Heart right ventricle (tissue), 16 donors: ENCODE measurements around the gene CD68. TPM values are rescaled to one million over a fixed set of nuclear protein-coding genes. Genes with fewer than 3 reads are reported as not detected.

ENCODE experiments used
- ATAC-seq, 8 donors: fragments of 200-7000 bp; cut with Tn5 transposase; one replicate each; pipeline ENCODE4 v1.9.1; 2020; ENCODE audit warnings: mild to moderate bottlenecking in 8 of 8, moderate library complexity in 8 of 8, moderate number of reproducible peaks in 1 of 8
- DNase-seq, 2 donors: peaks; one replicate each; pipeline ENCODE4 v3.0.0-alpha.2; 2020
- H3K27ac ChIP-seq, 10 donors: fragments of 200-600 bp; sonication (generic) in 2 of 10; one replicate each; pipeline versions ENCODE4 v1.5.0 to v1.8.0; 2020 to 2022; ENCODE audit warnings: mild to moderate bottlenecking in 3 of 10
- H3K27me3 ChIP-seq, 7 donors: fragments of 200-600 bp; one replicate each; pipeline ENCODE4 v1.8.0; 2021 to 2022; ENCODE audit warnings: mild to moderate bottlenecking in 2 of 7
- H3K36me3 ChIP-seq, 9 donors: fragments of 200-600 bp; sonication (generic) in 1 of 9; one replicate each; pipeline versions ENCODE4 v1.5.0 to v1.8.0; 2020 to 2022; ENCODE audit warnings: mild to moderate bottlenecking in 2 of 9
- H3K4me1 ChIP-seq, 9 donors: fragments of 200-600 bp; sonication (generic) in 1 of 9; one replicate each; pipeline versions ENCODE4 v1.5.0 to v1.8.0; 2020 to 2022; ENCODE audit warnings: mild to moderate bottlenecking in 4 of 9
- H3K4me3 ChIP-seq, 10 donors: fragments of 200-600 bp; sonication (generic) in 2 of 10; one replicate each; pipeline versions ENCODE4 v1.5.0 to v1.8.0; 2020 to 2022; ENCODE audit warnings: mild to moderate bottlenecking in 7 of 10, moderate library complexity in 2 of 10
- H3K9me3 ChIP-seq, 11 donors: fragments of 200-600 bp in 10 of 11; sonication (generic) in 2 of 11; one replicate each; pipeline versions ENCODE4 v1.5.0 to v1.8.0; 2013 to 2022; ENCODE audit warnings: mild to moderate bottlenecking in 2 of 11, control low read depth in 1 of 11, moderate library complexity in 1 of 11
- CTCF ChIP-seq, 9 donors: fragments of 200-600 bp; sonication (generic) in 2 of 9; IDR thresholded peaks; one replicate each; pipeline versions ENCODE4 v1.5.0 to v1.8.0; 2021 to 2022; ENCODE audit warnings: antibody characterized with exemption in 9 of 9, mild to moderate bottlenecking in 5 of 9, moderate library complexity in 1 of 9
- WGBS, 2 donors: extraction: QIAGEN DNeasy Blood & Tissue Kit; methylation state at CpG; one replicate each; pipeline ENCODE4 v1.1.7; 2013; ENCODE audit warnings: inconsistent platforms in 1 of 2; 5-methylcytosine and 5-hydroxymethylcytosine counted together
- intact Hi-C, 10 donors: fragments of 100-400 bp; cut with DNase I; formaldehyde crosslinking; loops; one replicate each; pipeline versions ENCODE4 v1.11.1 to v1.14.2; 2022
- polyA plus RNA-seq, 2 donors: library from polyadenylated mRNA; stranded (reverse); fragments of 200-250 nt; gene quantifications; one replicate each; pipeline ENCODE4 v1.2.3, GENCODE V29; 2013
- total RNA-seq, 10 donors: library from RNA; stranded (reverse); fragmentation: NEBNext Ultra II Directional in 3 of 10; extraction: Animal tissue kit (Norgen Biotek cat#: 25700) in 3 of 10; gene quantifications; one replicate each; pipeline versions ENCODE4 v1.2.1 to v1.2.4, GENCODE V29; 2021 to 2023
- donor health status: Arrhythmogenic right ventricular cardiomyopathy.
- donor health status: ischemic (EF 13 %, LVEDD 7.1; RV severe dilation, severe dysfunction).
- donor health status: healthy with polysubstance abuse.
- donor health status: DM: no; HTN: yes; CAD: no.
- donor health status: DM: no; HTN: no; CAD: no.
- donor health status: ischemic (EF 25% LVEDD 6.9; RV normal size, moderate dysfunction).
- donor health status: ischemic (EF 25% LVEDD 5.7; RV mildly dilated, moderate dysfunction).
- donor health status: healthy.
- donor health status: DM: yes; HTN: yes; CAD: no.
- donor health status: Ischemic cardiomyopathy.
- donor health status: ischemic (EF 35%, LVEDD 5.7; RV mildly dilated, moderate dysfunction).
- donor health status: nonischemic (EF 11% LVEDD 7.7; RV severe dilation, severe dysfunction).
- donor health status: DM: yes; HTN: yes; CAD: no.
- donor health status: PGD.
- donor health status: ischemic (EF 29% LVEDD 5.4; RV normal size, mild dysfunction).
- donor health status: nonischemic (EF 23%, LVEDD 6.1; RV moderate dilation, normal function).

Gene CD68
- total and polyA plus RNA-seq, 12 donors = 4.7 to 128 (median 16.1) TPM

GRCh38 chr17:7572338-7572587, 7.2 kb upstream of the CD68 start:
- TF ChIP-seq CTCF (IDR thresholded peaks at IDR 0.05) = no peak
- WGBS, 2 donors = 0 to 1% methylated on average over 11 of the region's 11 CpGs
- H3K9me3 ChIP-seq = no peaks in the 10 kb centered on the region
- intact Hi-C loops = loop anchor here in 2 of 10 donors (2.0 to 10.0 kb wide), 3 partner anchors 115 to 317 kb away; partner anchors contain the start of genes CTDNEP1 (in 1 of the 2), EIF5A (in 1 of the 2), ELP5 (in 1 of the 2) and TP53 (in 1 of the 2)
- peak overlapping the region; percentile 1 to 99 (median 88) for H3K27ac ChIP-seq
- no peaks in the 10 kb centered on the region for H3K27me3 ChIP-seq
- ATAC-seq (no peak), DNase-seq (peak in 1 of 2 donors; percentile 99)
- H3K4me1 ChIP-seq = peaks cover 14 to 49% (median 33%) of the 10 kb centered on the region in 9 donors
- H3K36me3 ChIP-seq = peaks cover 9 to 74% (median 52%) of the 10 kb centered on the region in 9 donors
- peak overlapping the region; percentile 12 to 100 (median 90) for H3K4me3 ChIP-seq

- intact Hi-C loops = loop anchor here in 2 of 10 donors (2.0 to 10.0 kb wide), 3 partner anchors 114 to 318 kb away; partner anchors contain the start of genes CTDNEP1 (in 1 of the 2), EIF5A (in 1 of the 2), ELP5 (in 1 of the 2) and TP53 (in 1 of the 2)
- Histone ChIP-seq H3K27ac (peak overlapping the region; percentile 95 to 100 (median 99)), H3K27me3 (no peaks in the 10 kb centered on the region), H3K4me3 (peak overlapping the region; percentile 87 to 100 (median 98)), H3K9me3 (no peaks in the 10 kb centered on the region), H3K4me1 (peaks cover 14 to 53% (median 33%) of the 10 kb centered on the region in 9 donors), H3K36me3 (peaks cover 9 to 75% (median 52%) of the 10 kb centered on the region in 9 donors)
- ATAC-seq (peak; percentile 93 to 97 (median 94)), DNase-seq (peak in 1 of 2 donors; percentile 100)
- peak in 1 of 9 donors; percentile 6 for TF ChIP-seq CTCF (IDR thresholded peaks at IDR 0.05)
- WGBS, 2 donors = 0% methylated on average over 72 to 73 of the region's 73 CpGs
Measured at GRCh38 chr17:7572588-7573323, 6.7 kb upstream of the CD68 start.

GRCh38 chr17:7573324-7574080, 5.9 kb upstream of the CD68 start:
- Histone ChIP-seq H3K9me3 (no peaks in the 10 kb centered on the region), H3K4me3 (peak overlapping the region; percentile 87 to 100 (median 98)), H3K27me3 (no peaks in the 10 kb centered on the region), H3K36me3 (peaks cover 9 to 78% (median 59%) of the 10 kb centered on the region in 9 donors), H3K27ac (peak overlapping the region; percentile 95 to 100 (median 99)), H3K4me1 (peaks cover 14 to 61% (median 33%) of the 10 kb centered on the region in 9 donors)
- intact Hi-C loops = loop anchor here in 2 of 10 donors (2.0 to 10.0 kb wide), 3 partner anchors 113 to 319 kb away; partner anchors contain the start of genes CTDNEP1 (in 1 of the 2), EIF5A (in 1 of the 2), ELP5 (in 1 of the 2) and TP53 (in 1 of the 2)
- WGBS, 2 donors = 1% methylated on average over 70 to 71 of the region's 71 CpGs
- no peak for TF ChIP-seq CTCF (IDR thresholded peaks at IDR 0.05)
- DNase-seq (peak; percentile 89 to 94), ATAC-seq (peak; percentile 72 to 86 (median 82))
